Endothelial cell of umbilical vein (primary cell): ENCODE results near the gene PAM16. TPM values are rescaled to one million over a fixed set of nuclear protein-coding genes. Genes with fewer than 3 reads are reported as not detected.

Experiments
- Bru-seq: library from RNA; stranded (reverse); fragments of 400-500 nt; gene quantifications from one replicate; lab custom pipeline; 2021; lab: Mats Ljungman, UMichigan
- BruChase-seq, 2 experiments: library from RNA; stranded (reverse); fragments of 400-500 nt; gene quantifications; one replicate each; lab custom pipeline; 2021; lab: Mats Ljungman, UMichigan
- BruUV-seq: library from RNA; stranded (reverse); fragments of 400-500 nt; replicated peaks from 2 replicates; lab custom pipeline; 2021; lab: Mats Ljungman, UMichigan
- CTCF ChIA-PET: fragments of 300-600, 350-600 bp; sonication (Branson Sonifier 250); formaldehyde crosslinking; loops from one replicate; lab custom pipeline; 2021; ENCODE audit warnings: antibody characterized with exemption, inconsistent platforms; lab: Charles Lee
- POLR2A ChIA-PET: fragments of 300-600, 350-600 bp; sonication (Branson Sonifier 250); formaldehyde crosslinking; loops from one replicate; lab custom pipeline; 2021; ENCODE audit warnings: antibody characterized with exemption, inconsistent platforms; lab: Charles Lee
- DNase-seq: peaks from one replicate; pipeline ENCODE4 v3.0.0-alpha.2; 2011; ENCODE audit warnings: low read depth, low spot score
- FAIRE-seq: peaks from 2 replicates; lab custom pipeline; 2011; peaks lifted over from hg19 to GRCh38; lab: Jason Lieb, UNC
- H2AFZ ChIP-seq: 2 replicates; pipeline ENCODE4 v1.6.0; 2012; ENCODE audit warnings: low read depth, low read length, control low read depth, inconsistent platforms
- H3K27ac ChIP-seq: 2 replicates; pipeline ENCODE4 v1.5.1; 2011; ENCODE audit warnings: low read depth, mild to moderate bottlenecking, control low read depth, low read length, moderate library complexity; ENCODE audit not compliant: insufficient read depth
- H3K27me3 ChIP-seq, 2 experiments: 2 replicates each; pipeline versions ENCODE4 v1.6.0 to v1.6.1; 2011; ENCODE audit warnings: low read length in 2 of 2, mixed read lengths in 1 of 2; ENCODE audit not compliant: control insufficient read depth in 2 of 2, insufficient read depth in 2 of 2
- H3K36me3 ChIP-seq, 2 experiments: 2 replicates in 1 of 2; 3 replicates in 1 of 2; pipeline ENCODE4 v1.5.1; 2011; ENCODE audit warnings: low read length in 2 of 2, mild to moderate bottlenecking in 1 of 2, moderate library complexity in 1 of 2; ENCODE audit not compliant: control insufficient read depth in 2 of 2, insufficient read depth in 2 of 2; ENCODE audit errors: extremely low read depth in 1 of 2
- H3K4me1 ChIP-seq: 3 replicates; pipeline ENCODE4 v1.5.1; 2011; ENCODE audit warnings: mild to moderate bottlenecking, low read length; ENCODE audit not compliant: control insufficient read depth, insufficient read depth; ENCODE audit errors: extremely low read depth
- H3K4me2 ChIP-seq: 2 replicates; pipeline ENCODE4 v1.6.1; 2011; ENCODE audit warnings: low read length, control low read depth, mixed read lengths; ENCODE audit not compliant: insufficient read depth
- H3K4me3 ChIP-seq, 3 experiments: fragments of 200-600 bp in 1 of 3; sonication (generic), shearing (Covaris generic) in 1 of 3; replicated peaks in 1 of 3; 2 replicates each; pipeline ENCODE4 v1.5.1; 2011 to 2016; ENCODE audit warnings: control low read depth in 3 of 3, low read length in 3 of 3, mild to moderate bottlenecking in 2 of 3, inconsistent platforms in 1 of 3, low read depth in 1 of 3, moderate library complexity in 1 of 3; ENCODE audit not compliant: insufficient read depth in 1 of 3
- H3K79me2 ChIP-seq: 2 replicates; pipeline ENCODE4 v1.6.0; 2012; ENCODE audit warnings: low read length, inconsistent platforms; ENCODE audit not compliant: control insufficient read depth, insufficient read depth
- H3K9ac ChIP-seq: replicated peaks from 2 replicates; pipeline ENCODE3; 2011; ENCODE audit warnings: low read length, control low read depth; ENCODE audit not compliant: insufficient read depth; ENCODE audit errors: extremely low read depth
- H3K9me1 ChIP-seq: replicated peaks from 3 replicates; pipeline ENCODE4 v1.6.0; 2011; ENCODE audit warnings: mild to moderate bottlenecking, low read length; ENCODE audit not compliant: control insufficient read depth, insufficient read depth; ENCODE audit errors: extremely low read depth
- H3K9me3 ChIP-seq: replicated peaks from 2 replicates; pipeline ENCODE4 v1.5.1; 2012; ENCODE audit warnings: low read length, inconsistent platforms; ENCODE audit not compliant: control insufficient read depth, insufficient read depth
- H4K20me1 ChIP-seq: replicated peaks from 2 replicates; pipeline ENCODE3; 2011; ENCODE audit warnings: mild to moderate bottlenecking, low read length; ENCODE audit not compliant: control insufficient read depth, insufficient read depth; ENCODE audit errors: extremely low read depth
- EZH2 ChIP-seq: IDR thresholded peaks from 2 replicates; pipeline ENCODE4 v1.6.1; 2012; ENCODE audit warnings: borderline replicate concordance, low read depth, mild to moderate bottlenecking, moderate library complexity, low read length, inconsistent platforms; ENCODE audit not compliant: severe bottlenecking
- FOS ChIP-seq: IDR thresholded peaks from 2 replicates; pipeline ENCODE4 v1.6.1; 2011; ENCODE audit warnings: mild to moderate bottlenecking, low read length, moderate library complexity, borderline replicate concordance; ENCODE audit not compliant: insufficient read depth
- GATA2 ChIP-seq: IDR thresholded peaks from 2 replicates; pipeline ENCODE4 v1.7.0; 2011; ENCODE audit warnings: low read depth, mild to moderate bottlenecking, moderate library complexity, mixed read lengths, low read length; ENCODE audit not compliant: insufficient read length, insufficient read depth
- JUN ChIP-seq: IDR thresholded peaks from 2 replicates; pipeline ENCODE4 v1.6.1; 2011; ENCODE audit warnings: borderline replicate concordance, low read depth; ENCODE audit not compliant: insufficient read length, insufficient read depth
- MAX ChIP-seq: IDR thresholded peaks from 2 replicates; pipeline ENCODE4 v1.6.1; 2011; ENCODE audit not compliant: insufficient read depth, insufficient read length
- MYC ChIP-seq: IDR thresholded peaks from one replicate; pipeline ENCODE4 v1.6.1; 2011; ENCODE audit warnings: mild to moderate bottlenecking, low read depth, low read length
- POLR2A ChIP-seq: IDR thresholded peaks from 2 replicates; pipeline ENCODE4 v1.6.1; 2012; ENCODE audit warnings: low read depth, mild to moderate bottlenecking, control low read depth, low read length
- POLR2AphosphoS5 ChIP-seq: IDR thresholded peaks from 2 replicates; pipeline ENCODE4 v1.6.1; 2012; ENCODE audit warnings: low read depth, mild to moderate bottlenecking, control low read depth, low read length, moderate library complexity; ENCODE audit not compliant: insufficient read depth
- dilution Hi-C: fragments of 300-500 bp; cut with MboI; formaldehyde crosslinking; loops from one replicate; pipeline ENCODE4 v1.15.0; 2019; ENCODE audit warnings: low sequenced_read_pairs; ENCODE audit not compliant: extremely low pct_ligation_motif_present
- intact Hi-C: fragments of 100-400 bp; cut with micrococcal nuclease; formaldehyde crosslinking; loops from one replicate; pipeline ENCODE4 v1.10.0; 2022
- long read RNA-seq: library from polyadenylated mRNA; stranded (forward); transcript quantifications from one replicate; pipeline ENCODE4 v2.0.0, GENCODE V29; 2021
- polyA minus RNA-seq, 3 experiments: library from RNA; depleted of rRNA, polyadenylated mRNA; stranded (reverse); fragments of >200 nt; gene quantifications; 1 replicate in 1 of 3; 2 replicates in 2 of 3; pipeline ENCODE4 v1.2.3, GENCODE V29; 2011
- polyA plus RNA-seq, 4 experiments: library from polyadenylated mRNA; depleted of rRNA in 3 of 4; stranded (reverse) in 3 of 4; unstranded in 1 of 4; fragments of >200 nt; gene quantifications; 2 replicates each; pipeline versions ENCODE4 v1.2.1 to v1.2.3, GENCODE V29; 2011 to 2012; ENCODE audit warnings: missing spikeins in 1 of 4
- total RNA-seq: library from RNA; stranded (reverse); gene quantifications from 2 replicates; pipeline ENCODE4 v1.2.3, GENCODE V29; 2021
- TF ChIP-seq, protein P1 (sequence below), 2 donors: IDR thresholded peaks; 1 replicate in 1 of 2; 2 replicates in 1 of 2; pipeline ENCODE4 v1.5.1; 2011; ENCODE audit warnings: low read length in 2 of 2, mild to moderate bottlenecking in 2 of 2, moderate library complexity in 2 of 2, control low read depth in 1 of 2, inconsistent platforms in 1 of 2, low read depth in 1 of 2; ENCODE audit not compliant: insufficient read depth in 1 of 2; ENCODE audit errors: extremely low read depth in 1 of 2

Gene PAM16
- 35.8 and 40.0 TPM in 2 replicates for total RNA-seq
- 67.2 and 76.2 TPM in 2 replicates for polyA plus RNA-seq
- 44.4 and 44.5 TPM in 2 replicates for polyA plus RNA-seq (2011; cell fraction: cytosol; rRNA removed)
- 29.7 and 31.7 TPM in 2 replicates for polyA plus RNA-seq (2011; cell fraction: nucleus; rRNA removed)
- polyA plus RNA-seq (2012) = 30.5 and 35.6 TPM in 2 replicates
- polyA minus RNA-seq = 13.0 and 13.5 TPM in 2 replicates
- 10.9 TPM for polyA minus RNA-seq (2011; cell fraction: cytosol; rRNA and poly(A)+ RNA removed)
- polyA minus RNA-seq (2011; cell fraction: nucleus; rRNA and poly(A)+ RNA removed) = 10.6 and 12.3 TPM in 2 replicates
- percentile 41 among the genes with signal in this experiment for Bru-seq, nascent RNA
- percentile 56 among the genes with signal in this experiment for BruChase-seq, experiment 1, labeled RNA remaining after a 6-hour chase
- BruChase-seq, experiment 2, labeled RNA remaining after a 2-hour chase = percentile 46 among the genes with signal in this experiment
- long read RNA-seq, transcript PAM16-201 (5 exons, 587 nt) = major isoform, 38 of 54 reads
- long read RNA-seq, partial matches to known transcripts = 0 of 54 reads
- long read RNA-seq, other reads (novel, unspliced or antisense) = 12 of 54 reads

GRCh38 chr16:4350787-4351659 lies at the start of gene PAM16:
Gene PAM16 (minus strand): TSS chr16:4351321. CDS start chr16:4351234, 87 bp downstream.
- peak within 1 kb of the TSS; percentile 46 for H3K9ac ChIP-seq
- no TSS peak for BruUV-seq
- H3K9me1 ChIP-seq = no peaks in the 10 kb centered on the region
- no peak for TF ChIP-seq FOS
- TF ChIP-seq GATA2 = no peak
- no peak for TF ChIP-seq JUN
- TF ChIP-seq EZH2 = no peak
- TF ChIP-seq, protein P1, sequence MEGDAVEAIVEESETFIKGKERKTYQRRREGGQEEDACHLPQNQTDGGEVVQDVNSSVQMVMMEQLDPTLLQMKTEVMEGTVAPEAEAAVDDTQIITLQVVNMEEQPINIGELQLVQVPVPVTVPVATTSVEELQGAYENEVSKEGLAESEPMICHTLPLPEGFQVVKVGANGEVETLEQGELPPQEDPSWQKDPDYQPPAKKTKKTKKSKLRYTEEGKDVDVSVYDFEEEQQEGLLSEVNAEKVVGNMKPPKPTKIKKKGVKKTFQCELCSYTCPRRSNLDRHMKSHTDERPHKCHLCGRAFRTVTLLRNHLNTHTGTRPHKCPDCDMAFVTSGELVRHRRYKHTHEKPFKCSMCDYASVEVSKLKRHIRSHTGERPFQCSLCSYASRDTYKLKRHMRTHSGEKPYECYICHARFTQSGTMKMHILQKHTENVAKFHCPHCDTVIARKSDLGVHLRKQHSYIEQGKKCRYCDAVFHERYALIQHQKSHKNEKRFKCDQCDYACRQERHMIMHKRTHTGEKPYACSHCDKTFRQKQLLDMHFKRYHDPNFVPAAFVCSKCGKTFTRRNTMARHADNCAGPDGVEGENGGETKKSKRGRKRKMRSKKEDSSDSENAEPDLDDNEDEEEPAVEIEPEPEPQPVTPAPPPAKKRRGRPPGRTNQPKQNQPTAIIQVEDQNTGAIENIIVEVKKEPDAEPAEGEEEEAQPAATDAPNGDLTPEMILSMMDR (IDR thresholded peaks at IDR 0.05; ENCODE audit: extremely low read depth in 1 of 2, insufficient read depth in 1 of 2, low read depth in 1 of 2, low read length in 2 of 2) = peak in 1 of 2 donors; percentile 7
- TF ChIP-seq MAX = no peak
- peak; percentile 45 for TF ChIP-seq POLR2A
- TF ChIP-seq POLR2AphosphoS5 = peak; percentile 75
- TF ChIP-seq MYC = no peak
- no peaks in the 10 kb centered on the region for H3K9me3 ChIP-seq
- no peak within 1 kb of the TSS for H3K27ac ChIP-seq
- DNase-seq = peak; percentile 93
- no peaks in the 10 kb centered on the region for H4K20me1 ChIP-seq
- peak within 1 kb of the TSS; percentile 1 for H2AFZ ChIP-seq
- dilution Hi-C loops = no loop called here
- FAIRE-seq = peak; percentile 94
- CTCF ChIA-PET = interaction anchor here (0.9 to 3.2 kb wide), 16 partner anchors 8 to 151 kb away, joined by 3 to 42 read pairs (median 4); partner anchors contain the start of gene CORO7
- H3K4me2 ChIP-seq = peak within 1 kb of the TSS; percentile 3
- intact Hi-C loops = no loop called here
- no peaks in the 10 kb centered on the region for H3K27me3 ChIP-seq
- H3K36me3 ChIP-seq = peaks cover 0 to 3% of the 10 kb centered on the region in 2 experiments
- peak within 1 kb of the TSS; percentile 1 to 81 (median 47) for H3K4me3 ChIP-seq
- H3K4me1 ChIP-seq = peaks cover 7% of the 10 kb centered on the region
- H3K79me2 ChIP-seq = peaks cover 35% of the 10 kb centered on the region
- POLR2A ChIA-PET = interaction anchor here (0.6 to 0.7 kb wide), 2 partner anchors 12 to 49 kb away, joined by 3 read pairs; no protein-coding TSS in a partner anchor
